ENCODE data around the gene RET.

DNA sequence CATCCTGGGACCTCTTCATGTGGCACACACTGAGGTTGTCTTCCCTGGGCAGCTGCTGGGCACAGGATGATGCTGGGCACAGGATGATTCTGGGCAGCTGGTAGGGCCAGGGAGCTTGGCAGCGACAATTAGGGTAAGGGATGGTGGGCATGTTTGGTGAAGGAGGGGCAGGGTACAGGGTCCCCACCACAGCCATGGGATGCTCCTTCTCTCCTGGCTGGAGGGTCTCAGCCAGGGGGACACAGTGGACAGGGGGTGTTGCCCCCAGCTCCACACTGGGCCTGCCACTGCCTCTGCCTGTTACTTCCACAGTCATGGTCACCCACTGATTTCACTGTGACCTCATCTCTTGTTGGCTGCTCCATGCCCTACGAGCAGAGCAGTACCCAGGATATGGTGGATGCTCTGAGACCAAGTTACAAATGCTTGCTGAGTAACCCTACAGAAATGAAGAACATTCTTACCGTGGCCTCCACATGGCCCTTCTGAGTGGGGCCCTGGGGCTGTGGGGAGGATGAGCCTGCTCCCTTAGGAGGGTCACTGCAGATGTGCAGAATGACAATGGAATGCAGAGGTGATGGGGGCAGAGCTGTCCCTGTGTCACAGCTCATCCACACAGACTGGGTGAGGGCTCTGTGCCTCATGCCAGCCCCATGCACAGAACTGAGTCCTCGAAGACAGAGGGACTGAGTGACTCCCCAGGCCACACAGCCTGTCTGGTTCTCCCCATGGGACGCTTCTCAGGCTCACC is 28.4 kb upstream of the RET start:
- TF ChIP-seq, protein P1, sequence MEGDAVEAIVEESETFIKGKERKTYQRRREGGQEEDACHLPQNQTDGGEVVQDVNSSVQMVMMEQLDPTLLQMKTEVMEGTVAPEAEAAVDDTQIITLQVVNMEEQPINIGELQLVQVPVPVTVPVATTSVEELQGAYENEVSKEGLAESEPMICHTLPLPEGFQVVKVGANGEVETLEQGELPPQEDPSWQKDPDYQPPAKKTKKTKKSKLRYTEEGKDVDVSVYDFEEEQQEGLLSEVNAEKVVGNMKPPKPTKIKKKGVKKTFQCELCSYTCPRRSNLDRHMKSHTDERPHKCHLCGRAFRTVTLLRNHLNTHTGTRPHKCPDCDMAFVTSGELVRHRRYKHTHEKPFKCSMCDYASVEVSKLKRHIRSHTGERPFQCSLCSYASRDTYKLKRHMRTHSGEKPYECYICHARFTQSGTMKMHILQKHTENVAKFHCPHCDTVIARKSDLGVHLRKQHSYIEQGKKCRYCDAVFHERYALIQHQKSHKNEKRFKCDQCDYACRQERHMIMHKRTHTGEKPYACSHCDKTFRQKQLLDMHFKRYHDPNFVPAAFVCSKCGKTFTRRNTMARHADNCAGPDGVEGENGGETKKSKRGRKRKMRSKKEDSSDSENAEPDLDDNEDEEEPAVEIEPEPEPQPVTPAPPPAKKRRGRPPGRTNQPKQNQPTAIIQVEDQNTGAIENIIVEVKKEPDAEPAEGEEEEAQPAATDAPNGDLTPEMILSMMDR (IDR thresholded peaks at IDR 0.05): no peak
- TF ChIP-seq POLR2A (IDR thresholded peaks at IDR 0.05): no peak

Measured in right lobe of liver (tissue), 4 donors.